ENCODE data around the gene DNM2.

Gene DNM2

DNA sequence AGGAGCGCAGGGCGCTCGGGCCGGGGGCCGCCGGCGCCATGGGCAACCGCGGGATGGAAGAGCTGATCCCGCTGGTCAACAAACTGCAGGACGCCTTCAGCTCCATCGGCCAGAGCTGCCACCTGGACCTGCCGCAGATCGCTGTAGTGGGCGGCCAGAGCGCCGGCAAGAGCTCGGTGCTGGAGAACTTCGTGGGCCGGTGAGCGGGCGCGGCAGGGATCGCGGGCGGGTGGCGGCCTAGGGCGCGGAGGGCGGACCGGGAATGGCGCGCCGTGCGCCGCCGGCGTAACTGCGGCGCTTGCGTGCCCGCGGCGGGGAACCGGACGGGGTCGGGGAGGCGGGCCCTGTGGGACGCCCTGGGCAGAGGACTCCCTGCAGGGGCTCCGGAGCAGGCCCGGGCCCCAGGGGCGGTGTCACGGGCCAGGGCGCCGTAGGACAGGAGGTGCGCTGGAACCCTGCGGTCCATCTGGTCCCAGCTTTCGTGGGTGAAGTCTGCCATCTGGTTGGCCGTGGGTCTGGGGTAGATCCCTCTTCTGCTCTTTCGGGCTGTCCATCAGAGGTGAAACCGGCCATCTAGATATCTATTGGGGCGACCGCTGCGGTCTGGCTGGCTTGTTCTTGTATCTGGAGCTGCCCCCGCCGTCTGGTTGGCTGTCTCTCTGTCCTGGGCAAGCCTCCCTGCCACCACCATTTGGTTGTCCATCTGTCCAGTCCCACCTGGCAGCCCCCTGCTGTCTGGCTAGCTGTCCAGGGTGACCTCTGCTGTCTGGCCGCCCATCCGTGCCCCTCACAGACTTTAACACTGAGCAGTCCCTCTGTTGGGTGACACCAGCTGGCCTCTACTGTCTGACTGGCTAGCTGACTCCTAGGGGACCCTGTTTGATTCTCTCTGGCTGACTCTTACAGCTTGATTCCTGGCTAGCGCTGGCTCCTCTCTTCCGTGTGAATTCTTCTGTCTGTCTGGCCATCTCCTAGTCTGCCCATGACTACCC lies 622 bp downstream of the DNM2 start (continued):
- TF ChIP-seq ZNF18 (tag by site-specific recombination; IDR thresholded peaks at IDR 0.05) (no peak), GLIS1 (tag by site-specific recombination; IDR thresholded peaks at IDR 0.05) (no peak), ZNF138 (tag by site-specific recombination; IDR thresholded peaks at IDR 0.05; ENCODE audit: borderline replicate concordance) (no peak), ZNF16 (tag by site-specific recombination; IDR thresholded peaks at IDR 0.05; ENCODE audit: low read depth) (no peak), ZNF843 (tag by site-specific recombination; IDR thresholded peaks at IDR 0.05) (no peak)
- TF ChIP-seq, protein P1, sequence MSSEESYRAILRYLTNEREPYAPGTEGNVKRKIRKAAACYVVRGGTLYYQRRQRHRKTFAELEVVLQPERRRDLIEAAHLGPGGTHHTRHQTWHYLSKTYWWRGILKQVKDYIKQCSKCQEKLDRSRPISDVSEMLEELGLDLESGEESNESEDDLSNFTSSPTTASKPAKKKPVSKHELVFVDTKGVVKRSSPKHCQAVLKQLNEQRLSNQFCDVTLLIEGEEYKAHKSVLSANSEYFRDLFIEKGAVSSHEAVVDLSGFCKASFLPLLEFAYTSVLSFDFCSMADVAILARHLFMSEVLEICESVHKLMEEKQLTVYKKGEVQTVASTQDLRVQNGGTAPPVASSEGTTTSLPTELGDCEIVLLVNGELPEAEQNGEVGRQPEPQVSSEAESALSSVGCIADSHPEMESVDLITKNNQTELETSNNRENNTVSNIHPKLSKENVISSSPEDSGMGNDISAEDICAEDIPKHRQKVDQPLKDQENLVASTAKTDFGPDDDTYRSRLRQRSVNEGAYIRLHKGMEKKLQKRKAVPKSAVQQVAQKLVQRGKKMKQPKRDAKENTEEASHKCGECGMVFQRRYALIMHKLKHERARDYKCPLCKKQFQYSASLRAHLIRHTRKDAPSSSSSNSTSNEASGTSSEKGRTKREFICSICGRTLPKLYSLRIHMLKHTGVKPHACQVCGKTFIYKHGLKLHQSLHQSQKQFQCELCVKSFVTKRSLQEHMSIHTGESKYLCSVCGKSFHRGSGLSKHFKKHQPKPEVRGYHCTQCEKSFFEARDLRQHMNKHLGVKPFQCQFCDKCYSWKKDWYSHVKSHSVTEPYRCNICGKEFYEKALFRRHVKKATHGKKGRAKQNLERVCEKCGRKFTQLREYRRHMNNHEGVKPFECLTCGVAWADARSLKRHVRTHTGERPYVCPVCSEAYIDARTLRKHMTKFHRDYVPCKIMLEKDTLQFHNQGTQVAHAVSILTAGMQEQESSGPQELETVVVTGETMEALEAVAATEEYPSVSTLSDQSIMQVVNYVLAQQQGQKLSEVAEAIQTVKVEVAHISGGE (tag by site-specific recombination; conservative IDR thresholded peaks at IDR 0.05; ENCODE audit: low read depth): no peak; the same call in 1 of the 2 replicates

DNA sequence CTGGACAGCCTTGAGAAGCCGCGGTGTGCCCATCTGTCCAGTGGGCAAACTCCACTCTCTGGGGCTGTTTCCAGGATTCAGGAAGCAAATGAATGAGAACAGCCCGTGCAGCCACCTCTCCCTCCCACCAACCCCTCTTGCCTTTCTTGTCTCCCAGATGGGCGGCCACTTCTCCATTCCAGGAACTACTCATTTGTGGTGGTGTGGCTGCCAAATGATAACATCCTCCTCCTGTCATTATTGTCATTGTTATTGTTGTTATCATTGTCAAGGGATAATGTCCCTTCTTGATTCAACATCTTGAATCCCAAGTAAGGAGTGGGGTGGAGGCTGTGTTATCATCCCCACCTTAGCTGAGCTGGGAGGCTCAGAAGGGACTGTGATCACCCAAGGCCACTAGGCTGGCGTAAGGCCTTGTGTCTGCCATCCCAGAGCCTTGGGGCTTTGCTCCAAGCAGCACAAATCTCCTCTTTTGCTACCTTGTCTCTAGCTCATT lies 1.6 kb downstream of the DNM2 start:
- H3K27ac ChIP-seq (ENCODE audit: extremely low read depth, low read depth, low read length): no peak overlapping the region

DNA sequence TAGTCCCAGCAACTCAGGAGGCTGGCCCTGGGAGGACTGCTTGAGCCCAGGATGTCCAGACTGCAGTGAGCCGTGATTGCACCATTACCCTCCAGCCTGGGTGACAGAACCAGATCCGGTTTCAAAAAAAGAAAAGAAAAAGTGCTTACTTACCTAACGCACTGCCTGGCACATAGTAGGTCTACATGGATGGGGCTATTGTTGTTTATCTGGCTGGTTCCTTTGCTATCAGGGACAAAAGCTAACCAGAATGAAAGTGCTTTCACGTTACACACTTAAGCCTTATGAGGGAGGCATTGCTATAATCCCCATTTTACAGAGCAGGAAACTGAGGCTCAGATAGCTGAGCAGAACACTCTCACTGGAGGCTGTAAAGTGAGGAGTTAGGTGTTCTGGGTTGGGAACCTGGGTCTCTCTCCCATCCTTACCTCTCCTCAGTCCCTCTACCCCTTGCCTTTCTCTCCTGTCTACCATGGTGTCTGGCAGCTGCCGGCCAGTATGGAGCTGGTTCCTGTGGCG lies 2.8 kb downstream of the DNM2 start:
- Histone ChIP-seq H3K36me3 (ENCODE audit: control insufficient read depth in 2 of 2, insufficient read depth in 1 of 2, low read length in 2 of 2) (peaks cover 0 to 19% of the 10 kb centered on the region in 2 experiments; a peak in 2 of 3 replicates), H3K4me1 (ENCODE audit: control insufficient read depth, insufficient read depth, low read length) (no peaks in the 10 kb centered on the region), H3K27ac (ENCODE audit: extremely low read depth, low read depth, low read length) (no peak overlapping the region), H3K9me3 (ENCODE audit: control insufficient read depth, insufficient read depth, low read depth, low read length) (no peaks in the 10 kb centered on the region), H3K4me3 (ENCODE audit: low read depth, low read length) (no peak overlapping the region)
- ChIA-PET POLR2A (interaction anchor here (1.6 kb wide), 1 partner anchor 144 kb away, joined by 5 read pairs; no protein-coding TSS in a partner anchor), CTCF (interaction anchor here (1.3 to 2.2 kb wide), 2 partner anchors 21 to 144 kb away, joined by 6 to 10 read pairs; no protein-coding TSS in a partner anchor)
- TF ChIP-seq KLF9 (tag by site-specific recombination; IDR thresholded peaks at IDR 0.05; ENCODE audit: low read depth): no peak
- TF ChIP-seq ZSCAN30 (tag by site-specific recombination; IDR thresholded peaks at IDR 0.05): 0 out of 2 replicates have a peak, but pooled peaks have one; percentile 44
- no peak for TF ChIP-seq ZNF747 (tag by site-specific recombination; IDR thresholded peaks at IDR 0.05)
- no peak for TF ChIP-seq ZBTB26 (tag by site-specific recombination; optimal IDR thresholded peaks at IDR 0.05)
- TF ChIP-seq ZNF704 (tag by site-specific recombination; IDR thresholded peaks at IDR 0.05): no peak

More for the DNA sequence above, 1.6 kb downstream of the DNM2 start:
- no peaks in the 10 kb centered on the region for H3K9me3 ChIP-seq (ENCODE audit: control insufficient read depth, insufficient read depth, low read depth, low read length)
- peak overlapping the region; percentile 97 for H3K4me3 ChIP-seq (ENCODE audit: low read depth, low read length)
- H3K36me3 ChIP-seq (ENCODE audit: control insufficient read depth in 2 of 2, insufficient read depth in 1 of 2, low read length in 2 of 2): peaks cover 0 to 21% of the 10 kb centered on the region in 2 experiments; a peak in 2 of 3 replicates
- ChIA-PET CTCF (interaction anchor here (0.5 to 2.2 kb wide), 5 partner anchors 20 to 150 kb away, joined by 3 to 10 read pairs (median 3); no protein-coding TSS in a partner anchor), POLR2A (interaction anchor here (0.7 to 3.6 kb wide), 3 partner anchors 26 to 145 kb away, joined by 5 to 39 read pairs (median 5); partner anchors contain the start of gene TMED1)
- H3K4me1 ChIP-seq (ENCODE audit: control insufficient read depth, insufficient read depth, low read length): no peaks in the 10 kb centered on the region
- TF ChIP-seq ZNF341 (tag by site-specific recombination; IDR thresholded peaks at IDR 0.05; ENCODE audit: low read depth): peak; percentile 68
- 0 out of 2 replicates have a peak, but pooled peaks have one; percentile 44 for TF ChIP-seq SP7 (tag by site-specific recombination; IDR thresholded peaks at IDR 0.05)
- no peak for TF ChIP-seq ZNF791 (tag by site-specific recombination; IDR thresholded peaks at IDR 0.05)
